Nucleus accumbens (tissue), 56 donors: Measurements from ENCODE around the gene ADM2.
A peak's percentile ranks its signal among the peaks of the same experiment; 100 is the strongest.
"Not testable (repeated sequence)": the region's sequence is repeated elsewhere in the genome, so short reads cannot be mapped to it uniquely, and the experiment has no call there.

ENCODE experiments used
- DNase-seq, 56 donors: peaks; one replicate each; lab custom pipeline; 2025; lab: John Stamatoyannopoulos, UW

ADM2 gene

GRCh38 chr22:50481440-50482106 is at the start of gene ADM2:
TSS of gene ADM2 (plus strand) at chr22:50481543. CDS start at chr22:50481848, 305 bp downstream.
- DNase-seq: peak in 1 of 56 donors; percentile 10

- no peak for DNase-seq
Measured at GRCh38 chr22:50432131-50432876, 49.0 kb upstream of the ADM2 start.

GRCh38 chr22:50432877-50433510 is 48.3 kb upstream of the ADM2 start:
- not testable (repeated sequence) for DNase-seq

GRCh38 chr22:50434849-50435248 is 46.5 kb upstream of the ADM2 start:
- DNase-seq: no peak

GRCh38 chr22:50435291-50436014 is 45.9 kb upstream of the ADM2 start:
- DNase-seq: no peak

GRCh38 chr22:50436015-50436830 is 45.1 kb upstream of the ADM2 start:
- no peak for DNase-seq

- DNase-seq: no peak
Measured at GRCh38 chr22:50436841-50437341, 44.5 kb upstream of the ADM2 start.

- DNase-seq: no peak
Measured at GRCh38 chr22:50437511-50438304, 43.6 kb upstream of the ADM2 start.

- DNase-seq: no peak
Measured at GRCh38 chr22:50438305-50439275, 42.8 kb upstream of the ADM2 start.

GRCh38 chr22:50439314-50439870 is 42.0 kb upstream of the ADM2 start:
- peak in 1 of 56 donors; percentile 23 for DNase-seq

- no peak for DNase-seq
Measured at GRCh38 chr22:50439871-50440331, 41.4 kb upstream of the ADM2 start.

GRCh38 chr22:50440544-50441249 is 40.6 kb upstream of the ADM2 start:
- DNase-seq: no peak

- no peak for DNase-seq
Measured at GRCh38 chr22:50441428-50441993, 39.8 kb upstream of the ADM2 start.

- DNase-seq: no peak
Measured at GRCh38 chr22:50443197-50443596, 38.1 kb upstream of the ADM2 start.

GRCh38 chr22:50443801-50444625 is 37.3 kb upstream of the ADM2 start:
- DNase-seq: no peak
